HL-60 (cell line): ENCODE results near the gene SOBP.

Experiments used
- CTCF ChIP-seq: IDR thresholded peaks from one replicate; pipeline ENCODE4 v1.5.1; 2011; ENCODE audit warnings: low read length, control low read depth, inconsistent platforms; ENCODE audit not compliant: insufficient read depth
- GABPA ChIP-seq: IDR thresholded peaks from 2 replicates; pipeline ENCODE4 v1.6.1; 2012; ENCODE audit warnings: low read depth
- POLR2AphosphoS5 ChIP-seq: IDR thresholded peaks from 2 replicates; pipeline ENCODE4 v1.6.1; 2012; ENCODE audit warnings: low read depth
- SPI1 ChIP-seq: IDR thresholded peaks from 2 replicates; pipeline ENCODE4 v1.6.1; 2012; ENCODE audit warnings: low read depth, mild to moderate bottlenecking, borderline replicate concordance

- TF ChIP-seq CTCF (no peak), SPI1 (no peak), POLR2AphosphoS5 (no peak), GABPA (no peak)
Observed at GRCh38 chr6:107628878-107629277, 139.0 kb downstream of the SOBP start.
